ENCODE measurements around the gene POLRMT.
"Not testable (repeated sequence)": the region's sequence is repeated elsewhere in the genome, so short reads cannot be mapped to it uniquely, and the experiment has no call there.

The POLRMT gene

DNA sequence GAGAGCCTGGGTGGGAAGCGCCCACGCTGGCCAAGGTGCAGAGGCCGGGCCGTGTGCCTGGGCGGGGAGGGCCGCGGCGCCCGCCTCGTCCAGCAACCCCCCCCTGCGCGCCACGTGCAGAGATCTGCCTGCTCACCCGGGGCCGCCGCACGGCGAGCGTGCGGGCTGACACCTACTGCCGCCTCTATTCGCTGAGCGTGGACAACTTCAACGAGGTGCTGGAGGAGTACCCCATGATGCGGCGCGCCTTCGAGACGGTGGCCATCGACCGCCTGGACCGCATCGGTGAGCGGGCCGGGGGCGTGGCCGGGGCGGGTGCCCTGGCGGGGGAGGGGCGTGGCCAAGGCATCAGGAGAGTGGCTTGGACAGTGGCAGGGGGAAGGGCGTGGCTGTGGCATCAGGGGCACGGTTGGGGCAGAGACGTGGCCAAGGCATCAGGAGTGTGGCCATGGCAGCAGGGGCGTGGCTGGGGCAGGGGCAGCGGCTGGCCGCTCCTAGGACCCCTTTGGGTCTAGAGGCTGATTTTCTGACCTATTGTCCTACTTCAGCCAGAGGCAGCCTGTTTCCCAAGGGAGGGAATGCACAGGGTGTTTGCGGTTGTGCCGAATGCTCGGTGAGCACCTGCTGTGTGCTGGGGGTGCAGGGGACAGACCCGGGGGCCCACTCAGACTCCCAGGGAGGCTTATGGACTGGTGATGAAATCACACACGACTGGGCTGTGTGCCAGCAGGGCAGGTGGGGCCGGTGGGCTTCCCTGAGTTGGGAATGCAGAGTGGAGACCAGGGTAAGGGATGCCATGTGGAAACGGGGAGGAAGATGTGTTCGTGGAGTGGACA, 19.4 kb downstream of the POLRMT start:
- DNase-seq (ENCODE audit: low spot score) (no peak), FAIRE-seq (no peak)

DNA sequence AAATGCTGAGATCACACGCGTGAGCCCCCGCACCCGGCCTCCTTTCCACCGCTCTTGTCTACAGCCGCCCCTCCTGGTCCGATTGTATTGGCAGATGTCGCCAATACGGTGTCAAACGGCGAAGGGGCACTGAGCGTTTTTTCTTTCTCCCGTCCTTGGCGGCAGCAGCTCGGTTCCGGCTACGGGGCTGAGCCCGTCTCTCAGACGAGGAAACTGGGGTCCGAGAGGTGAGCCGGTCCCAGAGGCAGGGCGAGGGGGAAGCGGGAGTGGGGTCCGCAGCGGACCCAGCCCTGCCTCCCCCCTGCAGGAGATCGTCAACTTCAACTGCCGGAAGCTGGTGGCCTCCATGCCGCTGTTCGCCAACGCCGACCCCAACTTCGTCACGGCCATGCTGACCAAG, 20.4 kb downstream of the POLRMT start:
- FAIRE-seq, result no peak

GRCh38 chr19:611481-611868, 21.9 kb downstream of the POLRMT start:
- no peak for FAIRE-seq
- peak; percentile 72 for DNase-seq (ENCODE audit: low spot score)

More for the DNA sequence above, 20.4 kb downstream of the POLRMT start:
- DNase-seq (ENCODE audit: low spot score), result no peak

DNA sequence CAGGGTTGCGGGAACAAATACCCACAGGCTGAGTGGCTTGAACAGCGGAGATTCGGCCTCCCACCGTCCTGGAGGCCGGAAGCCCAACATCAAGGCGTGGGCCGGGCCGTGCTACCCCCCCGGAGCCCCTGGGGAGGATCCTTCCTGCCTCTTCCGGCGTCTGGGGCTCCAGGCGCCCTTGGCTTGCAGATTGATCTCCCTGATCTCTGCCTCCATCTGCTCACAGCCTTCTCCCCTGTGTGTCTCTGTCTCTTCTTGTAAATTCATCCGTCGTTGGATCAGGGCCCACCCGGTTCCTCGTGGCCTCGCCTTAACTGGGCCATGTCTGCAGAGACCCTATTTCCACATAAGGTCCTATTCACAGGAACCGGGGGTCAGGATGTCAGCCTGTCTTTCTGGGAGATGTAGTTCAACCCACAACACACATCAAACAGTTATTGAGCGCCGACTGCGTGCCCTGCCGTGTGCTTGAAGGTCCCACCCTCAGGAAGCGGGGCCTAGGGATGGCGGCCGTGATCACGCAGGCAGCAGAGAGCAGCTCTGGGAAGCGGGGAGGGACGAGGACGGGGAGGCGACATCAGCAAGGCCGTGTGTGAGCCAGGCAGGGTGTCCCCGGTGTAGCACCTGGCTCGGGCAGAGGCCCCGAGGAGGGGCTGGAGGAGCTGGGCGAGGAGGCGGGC, 22.4 kb downstream of the POLRMT start:
- FAIRE-seq (no peak), DNase-seq (ENCODE audit: low spot score) (peak; percentile 60)

- no peak for DNase-seq (ENCODE audit: low spot score)
- FAIRE-seq, result no peak
Measured at GRCh38 chr19:610071-610800, 23.1 kb downstream of the POLRMT start.

DNA sequence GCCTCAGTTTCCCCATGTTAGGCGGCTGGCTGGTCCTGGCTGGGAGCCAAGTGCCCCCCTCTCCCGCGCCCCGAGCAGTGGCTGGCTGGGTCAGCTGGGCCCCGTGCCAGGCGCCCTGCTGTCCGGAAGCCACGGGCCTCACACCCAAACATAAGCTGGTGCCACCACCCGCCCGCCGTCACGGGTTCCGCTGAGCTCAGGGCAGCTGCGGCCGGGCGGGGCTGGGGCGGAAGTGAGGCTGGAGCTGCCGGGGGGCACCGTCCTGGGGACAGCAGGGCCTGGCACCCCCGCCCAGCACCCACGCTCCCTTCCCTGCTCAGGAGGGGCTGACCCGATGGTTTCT, 24.4 kb downstream of the POLRMT start:
- DNase-seq (ENCODE audit: low spot score) (no peak), FAIRE-seq (no peak)

GRCh38 chr19:608155-609003, 25.0 kb downstream of the POLRMT start:
- DNase-seq (ENCODE audit: low spot score) (no peak), FAIRE-seq (no peak)

GRCh38 chr19:607301-608154, 25.8 kb downstream of the POLRMT start:
- no peak for FAIRE-seq
- no peak for DNase-seq (ENCODE audit: low spot score)

DNA sequence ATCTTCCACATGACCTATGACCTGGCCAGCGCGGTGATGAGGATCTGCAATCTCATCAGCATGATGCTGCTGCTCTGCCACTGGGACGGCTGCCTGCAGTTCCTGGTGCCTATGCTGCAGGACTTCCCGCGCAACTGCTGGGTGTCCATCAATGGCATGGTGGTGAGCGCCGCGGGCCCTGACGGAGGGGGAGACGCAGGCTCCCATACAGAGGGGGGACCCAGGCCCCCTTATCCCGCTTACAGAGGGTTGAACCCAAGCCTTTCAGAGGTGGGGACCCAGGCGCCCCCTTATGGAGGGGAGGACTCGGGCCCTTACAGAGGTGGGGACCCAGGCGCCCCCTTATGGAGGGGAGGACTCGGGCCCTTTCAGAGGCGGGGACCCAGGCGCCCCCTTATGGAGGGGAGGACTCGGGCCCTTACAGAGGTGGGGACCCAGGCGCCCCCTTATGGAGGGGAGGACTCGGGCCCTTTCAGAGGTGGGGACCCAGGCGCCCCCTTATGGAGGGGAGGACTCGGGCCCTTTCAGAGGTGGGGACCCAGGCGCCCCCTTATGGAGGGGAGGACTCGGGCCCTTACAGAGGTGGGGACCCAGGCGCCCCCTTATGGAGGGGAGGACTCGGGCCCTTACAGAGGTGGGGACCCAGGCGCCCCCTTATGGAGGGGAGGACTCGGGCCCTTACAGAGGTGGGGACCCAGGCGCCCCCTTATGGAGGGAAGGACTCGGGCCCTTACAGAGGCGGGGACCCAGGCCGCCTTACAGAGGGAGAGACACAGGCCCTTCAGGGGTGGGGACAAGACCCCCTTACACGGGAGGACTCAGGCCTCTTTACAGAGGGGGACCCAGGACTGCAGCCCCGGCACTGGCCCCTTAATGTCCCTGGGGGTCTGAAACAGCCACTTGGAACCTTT, 28.0 kb downstream of the POLRMT start:
- DNase-seq (ENCODE audit: low spot score); FAIRE-seq: not testable (repeated sequence)

GRCh38 chr19:604355-604754, 29.0 kb downstream of the POLRMT start:
- FAIRE-seq (no peak), DNase-seq (ENCODE audit: low spot score) (no peak)

DNA sequence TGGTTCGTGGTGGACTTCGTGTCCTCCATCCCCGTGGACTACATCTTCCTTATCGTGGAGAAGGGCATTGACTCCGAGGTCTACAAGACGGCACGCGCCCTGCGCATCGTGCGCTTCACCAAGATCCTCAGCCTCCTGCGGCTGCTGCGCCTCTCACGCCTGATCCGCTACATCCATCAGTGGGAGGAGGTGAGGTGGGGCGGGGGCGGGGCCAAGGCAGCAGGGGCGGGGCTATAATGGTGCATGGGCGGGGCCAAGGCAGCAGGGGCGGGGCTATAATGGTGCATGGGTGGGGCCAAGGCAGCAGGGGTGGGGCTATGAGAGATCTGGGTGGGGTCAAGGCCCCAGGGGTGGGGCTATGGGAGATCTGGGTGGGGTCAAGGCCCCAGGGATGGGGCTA, 29.6 kb downstream of the POLRMT start:
- not testable (repeated sequence) for FAIRE-seq; DNase-seq (ENCODE audit: low spot score)

DNA sequence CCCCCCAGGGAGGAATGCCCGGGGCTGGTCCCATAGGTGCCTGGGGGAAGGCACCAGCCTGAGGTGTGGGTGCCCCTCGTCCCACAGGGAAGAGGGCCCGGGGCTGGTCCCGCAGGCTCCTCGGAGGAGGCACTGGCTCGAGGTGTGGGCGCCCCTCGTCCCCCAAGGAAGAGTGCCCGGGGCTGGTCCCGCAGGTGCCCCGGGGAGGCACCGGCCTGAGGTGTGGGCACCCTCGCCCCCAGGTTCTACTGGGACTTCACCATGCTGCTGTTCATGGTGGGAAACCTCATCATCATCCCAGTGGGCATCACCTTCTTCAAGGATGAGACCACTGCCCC, 30.1 kb downstream of the POLRMT start:
- FAIRE-seq, result not testable (repeated sequence)

DNA sequence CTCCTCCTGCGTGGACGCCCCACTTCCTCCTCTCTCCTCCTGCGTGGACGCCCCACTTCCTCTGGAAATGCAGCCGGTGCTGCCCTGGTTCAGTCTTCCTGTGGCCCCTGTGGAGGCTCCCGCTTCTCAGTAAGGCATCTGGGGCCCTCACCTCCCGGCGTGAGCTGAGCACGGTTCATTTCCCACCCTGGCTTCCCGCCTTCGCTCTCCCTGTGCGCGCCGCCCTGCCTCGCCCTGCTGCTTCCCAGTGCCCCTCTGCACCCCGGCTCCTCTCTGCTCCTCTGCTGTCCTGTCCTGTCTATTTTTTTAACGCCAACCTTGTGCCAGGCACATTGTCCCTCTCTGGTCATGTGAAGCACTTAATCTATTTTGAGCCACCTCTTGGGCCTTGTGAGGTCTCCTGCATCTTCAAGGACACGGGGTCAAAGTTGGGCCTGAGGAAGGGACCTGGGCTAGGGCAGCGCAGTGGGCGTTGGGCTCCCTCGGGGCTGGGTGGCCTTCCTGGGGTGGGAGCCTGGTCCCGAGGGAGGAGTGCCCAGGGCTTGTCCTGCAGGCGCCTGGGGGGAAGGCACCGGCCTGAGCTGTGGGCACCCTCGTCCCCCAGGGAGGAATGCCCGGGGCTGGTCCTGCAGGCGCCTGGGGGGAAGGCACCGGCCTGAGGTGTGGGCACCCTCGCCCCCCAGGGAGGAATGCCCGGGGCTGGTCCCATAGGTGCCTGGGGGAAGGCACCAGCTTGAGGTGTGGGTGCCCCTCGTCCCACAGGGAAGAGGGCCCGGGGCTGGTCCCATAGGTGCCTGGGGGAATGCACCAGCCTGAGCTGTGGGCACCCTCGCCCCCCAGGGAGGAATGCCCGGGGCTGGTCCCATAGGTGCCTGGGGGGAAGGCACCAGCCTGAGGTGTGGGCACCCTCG, 30.7 kb downstream of the POLRMT start:
- DNase-seq (ENCODE audit: low spot score) (no peak), FAIRE-seq (no peak)

More for the DNA sequence above, 30.1 kb downstream of the POLRMT start:
- DNase-seq (ENCODE audit: low spot score), result not testable (repeated sequence)

DNA sequence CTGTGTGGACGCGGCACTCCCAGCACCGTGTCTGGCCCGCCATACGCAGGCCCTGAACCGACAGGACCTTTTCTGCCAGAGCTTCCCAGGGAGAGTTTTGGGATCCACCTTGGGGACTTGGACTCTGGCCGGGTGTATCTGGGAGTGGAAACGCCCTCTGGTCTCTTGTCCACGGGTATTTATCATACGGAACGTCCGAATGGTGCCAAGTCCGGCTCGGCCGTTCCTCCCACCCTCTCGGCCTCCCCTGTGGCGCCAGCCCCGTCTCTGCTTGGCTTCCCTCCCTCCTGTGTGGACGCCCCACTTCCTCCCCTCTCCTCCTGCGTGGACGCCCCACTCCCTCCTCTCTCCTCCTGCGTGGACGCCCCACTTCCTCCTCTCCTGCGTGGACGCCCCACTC, 31.5 kb downstream of the POLRMT start:
- DNase-seq (ENCODE audit: low spot score) (no peak), FAIRE-seq (no peak)

DNA sequence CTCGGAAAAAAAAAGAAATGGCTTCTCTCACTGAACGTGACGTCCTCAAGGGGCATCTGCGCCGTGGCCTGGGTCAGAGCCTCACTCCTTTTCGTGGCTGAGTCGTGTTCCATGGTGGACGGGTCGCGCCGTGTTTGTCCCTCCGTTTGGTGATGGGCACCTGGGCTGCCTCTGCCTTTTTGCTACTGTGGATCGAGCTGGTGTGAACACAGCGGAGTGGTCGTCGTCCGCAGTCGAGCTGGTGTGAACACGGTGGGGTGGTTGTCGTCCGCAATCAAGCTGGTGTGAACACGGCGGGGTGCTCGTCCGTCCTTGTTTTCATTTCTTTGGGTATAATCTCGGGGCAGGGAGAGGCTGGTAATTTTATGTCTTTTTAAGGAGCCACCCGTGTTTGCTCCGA, 32.0 kb downstream of the POLRMT start:
- no peak for DNase-seq (ENCODE audit: low spot score)
- no peak for FAIRE-seq

DNA sequence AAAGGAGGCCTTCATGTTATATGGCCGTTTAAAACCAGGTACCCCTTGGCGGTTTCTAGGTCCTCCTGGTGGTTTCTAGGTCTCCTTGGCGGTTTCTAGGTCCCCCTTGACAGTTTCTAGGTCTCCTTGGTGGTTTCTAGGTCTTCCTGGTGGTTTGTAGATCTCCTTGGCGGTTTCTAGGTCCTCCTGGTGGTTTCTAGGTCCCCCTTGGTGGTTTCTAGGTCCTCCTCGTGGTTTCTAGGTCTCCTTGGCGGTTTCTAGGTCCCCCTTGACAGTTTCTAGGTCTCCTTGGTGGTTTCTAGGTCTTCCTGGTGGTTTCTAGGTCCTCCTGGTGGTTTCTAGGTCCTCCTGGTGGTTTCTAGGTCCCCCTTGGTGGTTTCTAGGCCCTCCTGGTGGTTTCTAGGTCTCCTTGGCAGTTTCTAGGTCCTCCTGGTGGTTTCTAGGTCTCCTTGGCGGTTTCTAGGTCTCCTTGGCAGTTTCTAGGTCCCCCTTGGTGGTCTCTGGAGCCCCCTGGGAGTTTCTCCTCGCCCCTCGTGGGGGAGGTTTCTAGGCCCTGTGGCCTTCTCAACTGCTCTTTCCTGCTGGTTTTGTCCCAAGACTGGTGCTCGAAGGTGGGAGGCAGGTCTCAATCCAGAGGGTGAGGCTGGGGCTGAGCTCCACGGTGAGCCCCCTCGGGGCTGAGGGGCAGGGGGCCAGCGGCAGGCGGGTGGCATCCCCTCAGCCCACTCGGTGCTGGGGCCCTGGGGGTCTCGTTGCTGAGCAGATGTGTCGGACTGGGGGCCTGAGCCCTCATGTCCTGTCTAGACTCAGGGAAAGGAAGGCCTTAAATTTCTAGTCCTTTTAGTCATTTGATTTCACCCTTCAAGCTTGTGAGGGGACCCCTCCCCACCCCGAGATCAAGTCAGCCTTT, 35.7 kb downstream of the POLRMT start:
- DNase-seq (ENCODE audit: low spot score) (no peak), FAIRE-seq (no peak)

DNA sequence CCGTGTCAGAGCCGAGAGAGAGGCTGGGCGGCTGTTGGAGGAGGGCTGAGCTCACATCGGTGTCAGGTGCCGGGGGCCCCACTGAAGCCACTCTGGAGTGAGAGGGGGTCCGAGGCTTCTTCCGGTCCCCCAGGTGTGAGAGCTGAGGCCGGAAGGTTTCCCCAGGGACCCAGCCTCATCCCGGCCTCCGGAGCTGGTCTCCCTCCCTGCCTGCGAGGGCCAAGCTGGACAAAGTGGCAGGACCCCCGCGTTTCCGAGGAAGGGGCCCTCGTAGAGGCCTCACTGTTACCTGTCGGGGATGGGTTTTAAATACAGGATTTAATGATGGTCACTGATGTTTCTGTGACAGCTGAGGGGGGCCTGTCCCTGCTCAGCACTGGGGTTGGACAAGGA, 37.1 kb downstream of the POLRMT start:
- DNase-seq (ENCODE audit: low spot score) (no peak), FAIRE-seq (no peak)
